Spleen (tissue), 11 donors: ENCODE results near the gene OTUD7B. TPM values are rescaled to one million over a fixed set of nuclear protein-coding genes. Genes with fewer than 3 reads are reported as not detected.

Source experiments
- DNase-seq: peaks from one replicate; pipeline ENCODE4 v3.0.0-alpha.2; 2020
- H3K27ac ChIP-seq, 8 donors: fragments of 200-600 bp; sonication (generic) in 7 of 8; 1 replicate in 4 of 8; 2 replicates in 4 of 8; pipeline versions ENCODE4 v1.5.0 to v1.8.0; 2016 to 2021; ENCODE audit warnings: inconsistent platforms in 4 of 8, mild to moderate bottlenecking in 4 of 8, moderate library complexity in 1 of 8
- H3K27me3 ChIP-seq, 7 donors: fragments of 200-600 bp; sonication (generic) in 6 of 7; replicated peaks in 1 of 7; 1 replicate in 4 of 7; 2 replicates in 3 of 7; pipeline versions ENCODE4 v1.5.0 to v1.8.0; 2016 to 2021; ENCODE audit warnings: inconsistent platforms in 3 of 7, mild to moderate bottlenecking in 1 of 7
- H3K36me3 ChIP-seq, 6 donors: fragments of 200-600 bp; sonication (generic) in 5 of 6; 1 replicate in 4 of 6; 2 replicates in 2 of 6; pipeline versions ENCODE4 v1.5.0 to v1.8.0; 2016 to 2021; ENCODE audit warnings: inconsistent platforms in 2 of 6
- H3K4me1 ChIP-seq, 6 donors: fragments of 200-600 bp; sonication (generic) in 5 of 6; 1 replicate in 3 of 6; 2 replicates in 3 of 6; pipeline versions ENCODE4 v1.5.0 to v1.8.0; 2016 to 2021; ENCODE audit warnings: inconsistent platforms in 3 of 6
- H3K4me3 ChIP-seq, 8 donors: fragments of 200-600 bp; sonication (generic) in 7 of 8; 1 replicate in 4 of 8; 2 replicates in 4 of 8; pipeline versions ENCODE4 v1.5.0 to v1.8.0; 2016 to 2021; ENCODE audit warnings: inconsistent platforms in 4 of 8, mild to moderate bottlenecking in 4 of 8, moderate library complexity in 2 of 8
- H3K9me3 ChIP-seq, 8 donors: fragments of 200-600 bp; sonication (generic) in 7 of 8; 1 replicate in 4 of 8; 2 replicates in 4 of 8; pipeline versions ENCODE4 v1.5.0 to v1.8.0; 2016 to 2021; ENCODE audit warnings: inconsistent platforms in 4 of 8
- CTCF ChIP-seq, 11 experiments: fragments of 200-600 bp in 7 of 11; fragments of 450-650 bp in 4 of 11; sonication (generic) in 4 of 11; IDR thresholded peaks in 8 of 11; conservative IDR thresholded peaks in 3 of 11; 1 replicate in 7 of 11; 2 replicates in 4 of 11; pipeline versions ENCODE4 v1.4.0 to v1.8.0; 2016 to 2021; ENCODE audit warnings: antibody characterized with exemption in 11 of 11, inconsistent platforms in 4 of 11, mild to moderate bottlenecking in 1 of 11
- POLR2A ChIP-seq, 3 donors: fragments of 450-650 bp; IDR thresholded peaks; one replicate each; pipeline ENCODE4 v1.5.1; 2017; ENCODE audit warnings: antibody characterized with exemption in 3 of 3, mild to moderate bottlenecking in 1 of 3
- POLR2AphosphoS5 ChIP-seq, 3 donors: sonication (generic); formaldehyde crosslinking; IDR thresholded peaks; one replicate each; pipeline ENCODE4 v1.5.1; 2017; ENCODE audit warnings: antibody characterized with exemption in 3 of 3
- WGBS, 5 donors: extraction: QIAGEN DNeasy Blood & Tissue Kit in 3 of 5; methylation state at CpG; one replicate each; pipeline versions ENCODE4 v1.1.5 to v1.1.7; 2013 to 2018; 5-methylcytosine and 5-hydroxymethylcytosine counted together
- intact Hi-C: fragments of 100-400 bp; cut with DNase I; formaldehyde crosslinking; loops from one replicate; pipeline ENCODE4 v1.15.0; 2023; ENCODE audit warnings: low total_unique reads
- polyA plus RNA-seq, 3 donors: library from polyadenylated mRNA; stranded (reverse); fragments of 200-250 nt; gene quantifications; one replicate each; pipeline ENCODE4 v1.2.1, GENCODE V29; 2013
- total RNA-seq, 7 donors: library from RNA; depleted of rRNA in 3 of 7; stranded (reverse); fragments of >200 nt in 3 of 7; fragmentation: NEBNext Ultra II Directional in 4 of 7; extraction: Animal tissue kit (Norgen Biotek cat#: 25700) in 4 of 7; gene quantifications; one replicate each; pipeline versions ENCODE4 v1.1.0 to v1.2.1, GENCODE V29; 2016 to 2021
- donor health status: healthy with polysubstance abuse.
- donor health status: DM: no; HTN: no; CAD: no; lungs with moderate emphysema.
- donor health status: DM: no; HTN: no; CAD: no.
- donor health status: Bipolar disorder and iron deficiency.
- donor health status: healthy.
- donor health status: DM: no; HTN: no; CAD: no.
- donor health status: DM: yes; HTN: yes; CAD: no.

The OTUD7B gene
- total and polyA plus RNA-seq, 10 donors, result 0.70 to 20.5 (median 12.1) TPM

DNA sequence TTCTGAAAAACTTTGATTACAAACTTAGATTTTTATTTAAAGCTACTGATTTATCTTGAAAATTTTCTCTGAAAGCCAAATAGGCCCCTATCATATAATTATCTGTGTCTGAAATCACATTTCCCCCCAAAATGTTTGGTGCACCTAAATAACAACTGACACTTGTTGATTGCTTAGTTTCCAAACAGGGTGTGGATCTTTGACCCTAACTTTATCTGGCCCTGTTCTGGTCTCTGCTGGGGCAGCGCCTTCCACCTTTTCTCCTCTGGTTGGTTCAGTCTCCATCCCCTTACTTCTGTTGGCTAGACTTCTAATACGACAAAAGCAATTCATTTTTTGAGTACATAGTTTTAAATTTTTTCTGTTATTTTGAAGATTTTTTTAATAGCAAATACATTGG lies 10.2 kb upstream of the OTUD7B start:
- no peak overlapping the region for H3K4me3 ChIP-seq
- 93 to 98% (median 94%) methylated on average over 2 of the region's 2 CpGs for WGBS, 5 donors
- H3K4me1 ChIP-seq, result peaks cover 0 to 4% (median 0%) of the 10 kb centered on the region in 6 donors
- peaks cover 0 to 27% (median 0%) of the 10 kb centered on the region in 7 donors for H3K27me3 ChIP-seq
- H3K36me3 ChIP-seq, result no peaks in the 10 kb centered on the region
- H3K27ac ChIP-seq, result no peak overlapping the region
- no peak for DNase-seq
- intact Hi-C loops, result no loop called here
- no peaks in the 10 kb centered on the region for H3K9me3 ChIP-seq
- no peak for TF ChIP-seq POLR2A (IDR thresholded peaks at IDR 0.05)
- no peak for TF ChIP-seq POLR2AphosphoS5 (IDR thresholded peaks at IDR 0.05)
- no peak for TF ChIP-seq CTCF (IDR thresholded peaks at IDR 0.05 in 8 of 11, conservative IDR thresholded peaks at IDR 0.05 in 3 of 11)

GRCh38 chr1:150018165-150018564 lies 7.6 kb upstream of the OTUD7B start:
- Histone ChIP-seq H3K27ac (no peak overlapping the region), H3K36me3 (no peaks in the 10 kb centered on the region), H3K9me3 (no peaks in the 10 kb centered on the region), H3K4me1 (peaks cover 0 to 4% (median 0%) of the 10 kb centered on the region in 6 donors), H3K4me3 (no peak overlapping the region), H3K27me3 (peaks cover 0 to 28% (median 0%) of the 10 kb centered on the region in 7 donors)
- 61 to 80% (median 77%) methylated on average over 4 of the region's 4 CpGs for WGBS, 5 donors
- DNase-seq, result no peak
- TF ChIP-seq CTCF (IDR thresholded peaks at IDR 0.05 in 8 of 11, conservative IDR thresholded peaks at IDR 0.05 in 3 of 11), result no peak
- no peak for TF ChIP-seq POLR2AphosphoS5 (IDR thresholded peaks at IDR 0.05)
- TF ChIP-seq POLR2A (IDR thresholded peaks at IDR 0.05), result no peak
- intact Hi-C loops, result loop anchor here (5.0 kb wide), 1 partner anchor 61 kb away; no protein-coding TSS in a partner anchor

- intact Hi-C loops, result loop anchor here (5.0 kb wide), 1 partner anchor 60 kb away; no protein-coding TSS in a partner anchor
- no peak overlapping the region for H3K27ac ChIP-seq
- H3K9me3 ChIP-seq, result no peaks in the 10 kb centered on the region
- H3K27me3 ChIP-seq, result peaks cover 0 to 31% (median 0%) of the 10 kb centered on the region in 7 donors
- TF ChIP-seq POLR2AphosphoS5 (IDR thresholded peaks at IDR 0.05) (no peak), CTCF (IDR thresholded peaks at IDR 0.05 in 8 of 11, conservative IDR thresholded peaks at IDR 0.05 in 3 of 11) (no peak), POLR2A (IDR thresholded peaks at IDR 0.05) (no peak)
- no peaks in the 10 kb centered on the region for H3K36me3 ChIP-seq
- peaks cover 0 to 4% (median 0%) of the 10 kb centered on the region in 6 donors for H3K4me1 ChIP-seq
- no peak overlapping the region for H3K4me3 ChIP-seq
- no peak for DNase-seq
Measured at GRCh38 chr1:150017206-150017750, 6.8 kb upstream of the OTUD7B start.

- DNase-seq, result no peak
- Histone ChIP-seq H3K4me3 (no peak overlapping the region), H3K27me3 (peaks cover 0 to 45% (median 0%) of the 10 kb centered on the region in 7 donors), H3K27ac (no peak overlapping the region), H3K36me3 (no peaks in the 10 kb centered on the region), H3K9me3 (no peaks in the 10 kb centered on the region), H3K4me1 (peaks cover 0 to 10% (median 7%) of the 10 kb centered on the region in 6 donors)
- intact Hi-C loops, result loop anchor here (5.0 kb wide), 1 partner anchor 58 kb away; no protein-coding TSS in a partner anchor
- WGBS, 5 donors, result 77 to 91% (median 89%) methylated on average over 4 of the region's 4 CpGs
- TF ChIP-seq CTCF (IDR thresholded peaks at IDR 0.05 in 8 of 11, conservative IDR thresholded peaks at IDR 0.05 in 3 of 11) (no peak), POLR2A (IDR thresholded peaks at IDR 0.05) (no peak), POLR2AphosphoS5 (IDR thresholded peaks at IDR 0.05) (no peak)
Measured at GRCh38 chr1:150015651-150016131, 5.2 kb upstream of the OTUD7B start.
